Renal cortex interstitium (tissue), 11 donors: ENCODE data around the gene CRYBG2. TPM values are rescaled to one million over a fixed set of nuclear protein-coding genes. Genes with fewer than 3 reads are reported as not detected.
"Not testable (repeated sequence)": the region's sequence is repeated elsewhere in the genome, so short reads cannot be mapped to it uniquely, and the experiment has no call there.

ENCODE experiments used
- DNase-seq, 11 donors: peaks; one replicate each; pipeline ENCODE4 v3.0.0-alpha.2; 2013; ENCODE audit warnings: low read depth in 9 of 11, low spot score in 4 of 11; ENCODE audit errors: extremely low read depth in 1 of 11
- polyA plus RNA-seq, 3 donors: library from polyadenylated mRNA; unstranded; fragments of 120-200 nt; gene quantifications; one replicate each; pipeline ENCODE4 v1.2.1, GENCODE V29; 2013; ENCODE audit not compliant: insufficient read length in 3 of 3

Gene CRYBG2
- polyA plus RNA-seq, 3 donors, result 0.87 to 1.4 (median 1.1) TPM

DNA sequence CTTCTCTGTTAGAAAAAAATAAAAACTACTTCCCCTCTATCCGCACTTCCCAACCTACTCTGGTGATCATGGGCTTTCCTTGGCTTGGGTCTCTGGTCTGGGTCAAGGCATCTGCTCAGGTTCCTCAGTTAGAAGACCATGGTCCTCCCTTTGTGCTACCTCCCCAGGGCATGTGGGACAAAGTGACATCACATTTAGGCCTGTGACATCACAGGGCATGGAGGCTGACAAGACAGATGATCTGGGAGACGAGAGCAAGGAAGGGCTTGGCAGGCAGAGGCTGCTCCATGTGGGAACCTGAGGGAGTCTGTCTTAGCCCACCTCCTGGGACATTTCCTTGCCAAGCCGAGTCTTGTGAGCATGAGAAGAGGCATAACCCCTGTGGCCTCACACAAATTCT lies 18.7 kb upstream of the CRYBG2 start, which contains the start of gene ZNF683:
ZNF683 (minus strand) TSS at position 140 of the 400 bp plus-strand sequence. CDS start 4,179 bp downstream, outside the sequence.
- DNase-seq, result not testable (repeated sequence)

DNA sequence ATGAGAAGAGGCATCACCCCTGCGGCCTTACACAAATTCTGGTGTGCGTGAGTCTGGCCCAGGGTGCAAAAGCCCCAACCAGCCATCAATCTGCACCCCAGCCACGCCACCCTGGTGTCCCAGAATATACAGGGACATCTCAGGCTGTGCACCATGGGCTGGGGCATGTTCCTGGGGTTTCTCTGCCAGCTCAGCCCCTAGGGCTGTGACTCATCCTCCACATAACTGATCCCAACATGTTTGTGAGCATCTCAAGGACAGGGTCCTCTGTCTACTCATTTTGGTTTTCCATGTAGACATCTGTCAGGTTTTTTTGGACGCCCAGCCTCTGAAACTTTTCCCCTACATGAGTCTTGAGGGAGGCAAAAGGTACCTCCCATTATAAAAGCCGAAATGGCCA lies 18.1 kb upstream of the CRYBG2 start:
- no peak for DNase-seq

DNA sequence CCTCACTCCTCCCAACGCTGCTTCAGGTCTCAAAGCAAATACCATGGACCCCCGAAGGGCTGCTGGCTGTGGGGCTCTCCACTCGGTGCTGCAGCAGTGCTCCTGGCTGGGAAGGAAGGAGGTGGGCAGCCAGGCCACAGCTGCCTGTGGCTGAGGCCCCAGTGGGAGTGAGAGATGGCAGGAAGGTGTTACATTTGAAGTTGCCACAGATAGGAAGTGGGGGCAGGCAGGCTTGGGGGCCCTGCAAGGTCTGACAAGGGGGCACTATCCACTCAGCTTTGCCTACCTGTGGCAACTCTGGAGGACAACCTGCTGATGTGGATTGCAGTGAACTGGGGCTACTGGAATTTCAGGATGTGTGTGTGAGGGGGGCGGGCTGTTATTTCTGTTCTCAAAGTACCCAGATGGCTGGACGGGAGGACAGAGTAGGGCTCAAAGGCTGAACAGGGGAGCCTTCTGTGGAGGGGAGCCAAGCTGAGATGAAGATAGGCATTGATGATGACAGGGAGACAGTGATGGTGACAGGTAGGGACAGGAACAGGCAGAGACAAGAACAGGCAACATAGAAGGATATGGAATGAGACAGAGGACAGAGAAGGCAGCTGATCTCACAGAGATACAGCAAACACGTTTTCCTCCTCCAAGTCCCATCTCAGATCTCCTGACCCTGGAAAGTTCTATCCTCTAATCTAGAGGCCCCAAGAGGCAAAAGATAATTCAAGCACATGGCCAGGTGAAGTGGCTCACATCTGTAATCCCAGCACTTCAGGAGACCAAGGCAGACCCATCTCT lies 16.9 kb upstream of the CRYBG2 start:
- no peak for DNase-seq

DNA sequence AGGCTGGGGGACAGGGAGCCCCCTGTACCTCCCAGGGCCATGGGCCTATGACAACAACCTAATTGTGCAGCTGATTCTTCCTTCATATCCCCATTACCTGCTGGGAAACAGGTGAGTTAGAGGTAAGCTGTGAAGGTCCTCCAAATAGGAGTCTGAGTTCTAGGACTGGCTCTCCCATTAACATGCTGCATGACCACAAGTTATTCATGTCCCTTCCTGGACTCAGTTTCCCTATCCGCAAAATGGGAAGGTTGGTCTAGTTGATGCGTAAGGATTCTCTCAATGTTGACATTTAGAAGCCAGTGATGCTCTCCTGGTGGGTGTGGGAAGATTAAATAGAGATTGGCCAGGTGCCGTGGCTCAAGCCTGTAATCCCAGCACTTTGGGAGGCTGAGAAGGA lies 14.6 kb upstream of the CRYBG2 start:
- DNase-seq, result no peak

DNA sequence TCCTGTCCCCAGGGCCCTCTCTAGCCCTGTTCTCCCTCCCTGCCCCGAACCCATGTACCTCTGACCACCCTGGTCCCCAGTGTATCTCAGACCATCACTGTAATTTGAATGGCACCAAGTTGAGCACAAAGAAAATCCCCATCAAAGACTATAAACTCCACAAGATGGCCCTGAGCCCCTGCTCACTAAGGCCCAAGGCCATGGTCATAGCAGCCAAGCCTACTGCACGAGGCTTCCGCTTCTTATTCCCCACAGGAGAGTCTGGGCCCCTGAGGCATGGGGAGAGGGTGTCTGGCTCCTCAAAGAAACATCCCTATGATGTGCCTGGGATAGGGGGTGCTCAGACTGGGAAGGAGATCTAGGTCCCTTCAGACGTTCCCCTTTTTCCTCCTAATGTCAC lies 14.1 kb upstream of the CRYBG2 start:
- no peak for DNase-seq

DNA sequence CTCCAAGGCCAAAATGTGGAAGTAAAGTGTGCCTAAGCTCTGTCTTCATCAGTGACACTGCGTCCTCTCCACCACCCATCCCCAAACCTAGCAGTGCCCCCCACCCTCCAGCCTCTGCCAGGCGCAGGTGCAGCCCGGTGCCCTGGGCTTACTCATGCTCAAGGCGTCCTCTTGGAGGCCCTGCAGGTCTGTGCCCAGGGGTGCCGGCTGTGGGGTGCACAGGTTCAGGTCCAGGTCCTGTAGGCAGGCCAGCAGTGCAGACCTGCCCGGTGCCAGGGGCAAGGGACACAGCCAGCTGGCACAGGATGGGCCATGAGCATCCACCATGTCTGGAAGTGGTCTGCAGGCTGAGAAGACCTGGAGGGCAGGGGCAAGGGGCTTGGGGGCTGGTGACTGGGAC lies 13.5 kb upstream of the CRYBG2 start:
- DNase-seq, result no peak

DNA sequence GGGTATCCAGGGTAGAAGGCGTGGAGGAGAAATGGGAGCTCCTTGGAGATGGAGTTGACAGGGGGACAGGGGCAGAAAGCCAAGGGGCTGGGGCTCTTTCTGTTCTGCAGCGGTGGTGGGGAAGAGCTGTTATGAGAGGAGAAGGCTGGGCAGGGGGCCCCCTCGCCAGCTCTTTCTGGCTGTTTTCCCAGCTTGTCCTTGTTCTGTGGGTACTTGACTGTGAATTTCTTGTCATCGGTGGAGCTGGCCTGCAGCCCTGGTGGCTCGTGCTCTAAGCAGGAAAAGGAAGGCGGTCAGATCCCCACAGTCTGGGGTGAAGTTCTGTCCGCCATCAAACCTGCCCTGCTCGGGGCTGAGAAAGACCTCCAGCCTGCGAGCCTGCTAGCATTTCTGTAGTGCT lies 11.0 kb upstream of the CRYBG2 start:
- no peak for DNase-seq

DNA sequence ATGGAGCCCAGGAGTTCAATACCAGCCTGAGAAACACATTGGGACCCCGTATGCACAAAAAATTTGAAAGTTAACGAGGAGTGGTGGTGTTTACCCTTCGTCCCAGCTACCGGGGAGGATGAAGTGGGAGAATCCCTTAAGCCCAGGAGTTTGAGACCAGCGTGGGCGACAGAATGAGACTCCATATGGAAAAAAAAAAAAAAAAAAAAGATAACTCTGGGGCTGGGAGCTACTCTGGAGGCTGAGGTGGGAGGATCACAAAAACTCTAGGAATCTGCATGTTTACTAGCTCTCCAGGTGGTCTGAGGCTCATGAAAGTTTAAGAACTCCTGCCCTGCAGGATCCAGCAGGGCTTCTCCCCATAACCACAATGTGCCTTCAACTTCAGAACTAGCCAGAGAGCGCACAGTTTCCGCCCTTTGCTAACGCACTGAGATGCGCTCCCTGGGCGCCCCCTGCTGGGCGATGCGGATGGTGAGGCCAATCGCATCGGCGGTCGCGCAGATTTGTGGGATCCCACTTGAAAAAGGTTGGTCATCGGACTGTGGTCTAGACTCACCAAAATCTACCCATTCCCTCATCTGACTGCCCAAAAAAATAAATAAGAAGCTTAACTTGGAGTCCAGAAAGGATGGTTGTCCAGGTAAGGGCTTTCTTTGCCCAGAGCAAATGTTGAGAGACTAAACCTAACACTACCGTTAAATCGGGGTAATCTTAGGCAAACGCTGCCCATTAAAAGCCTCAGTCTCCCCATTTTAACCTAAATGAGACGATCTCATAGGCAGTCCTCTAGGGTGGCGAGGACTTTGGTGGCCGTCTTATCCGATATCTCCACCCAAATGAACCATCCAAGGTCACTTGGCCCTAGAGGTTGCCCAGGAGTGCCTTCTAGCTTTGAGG lies 9.9 kb upstream of the CRYBG2 start:
- DNase-seq, result peak; percentile 31 to 71 (median 57)

DNA sequence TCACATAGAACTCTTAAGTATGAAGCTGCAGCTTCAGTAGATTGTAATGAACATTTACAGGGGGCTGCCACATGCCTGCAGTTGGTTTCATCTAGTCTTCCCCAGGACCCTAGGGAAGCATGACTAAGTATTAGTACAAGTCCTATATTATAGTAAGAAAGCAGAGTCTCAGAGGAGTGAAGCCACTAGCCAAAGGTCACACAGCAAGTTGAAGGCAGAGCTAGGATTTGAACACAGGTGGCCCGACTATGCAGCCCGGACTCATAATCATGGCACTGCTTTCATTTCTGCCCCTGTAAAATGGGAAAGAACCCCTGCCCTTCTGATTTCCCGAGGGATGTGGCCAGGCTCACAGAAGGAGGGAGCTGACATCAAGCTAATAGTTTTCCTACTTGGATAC lies 8.4 kb upstream of the CRYBG2 start:
- DNase-seq, result no peak

DNA sequence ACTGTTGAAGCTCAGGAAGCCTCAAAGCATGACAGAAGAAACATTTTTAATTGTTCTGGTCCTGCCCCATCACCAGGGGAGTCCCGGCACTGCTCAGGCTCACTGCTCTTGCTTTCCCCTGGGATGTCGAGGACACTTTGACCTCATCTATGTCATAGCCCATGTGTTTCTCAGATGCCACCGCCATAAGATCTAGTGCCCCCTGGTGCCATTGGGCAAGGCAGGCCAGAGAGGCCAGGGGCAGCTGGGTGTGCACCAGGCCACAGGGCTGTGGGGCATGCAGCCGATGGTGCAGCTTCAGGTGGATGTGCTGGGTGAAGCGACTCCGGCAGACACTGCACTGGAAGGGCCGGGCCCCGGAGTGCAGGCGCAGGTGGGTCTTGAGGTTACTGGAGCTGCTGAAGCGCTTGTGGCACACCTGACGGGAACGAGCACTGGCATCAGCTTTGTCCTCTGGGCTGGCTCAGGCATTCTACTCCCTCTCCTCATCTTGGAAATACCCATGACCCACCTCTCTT lies 7.7 kb upstream of the CRYBG2 start:
- DNase-seq, result no peak

DNA sequence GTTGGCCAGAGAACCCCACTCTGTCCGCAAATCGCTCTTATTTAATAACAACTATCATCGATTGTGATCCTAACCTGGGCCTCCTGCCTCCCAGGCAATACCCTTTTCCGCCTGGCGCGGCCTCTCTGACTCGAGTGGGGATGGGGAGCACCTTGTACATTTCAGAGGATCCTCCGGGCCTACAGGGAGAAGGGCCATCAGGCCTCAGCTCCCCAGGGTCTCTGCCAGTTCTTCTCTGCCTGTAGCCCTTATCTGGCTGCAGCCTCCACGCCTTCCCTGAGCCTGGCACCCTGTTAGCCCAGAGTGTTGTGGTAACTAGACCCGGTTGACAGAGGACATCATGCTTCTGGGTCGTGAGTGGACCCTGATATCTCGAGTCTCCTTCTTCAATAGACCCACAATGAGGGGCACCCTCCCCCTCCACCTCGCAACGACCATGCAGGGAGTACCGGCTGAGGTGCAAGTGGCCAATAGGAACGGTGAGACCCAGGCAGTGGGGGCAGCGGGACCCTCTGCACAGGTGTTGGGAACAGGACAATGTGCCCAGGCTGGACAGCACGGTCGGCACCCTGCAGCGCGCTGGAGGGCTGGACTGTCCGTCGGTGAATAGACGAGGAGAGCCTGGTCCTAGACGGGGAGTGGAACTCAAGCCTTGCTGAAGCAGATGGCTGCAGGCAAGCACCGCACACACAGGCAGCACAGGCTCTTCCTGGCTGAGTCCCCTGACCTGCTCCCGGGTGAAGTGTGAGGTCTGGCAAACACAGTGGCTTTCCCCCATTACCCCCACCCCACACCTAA lies 7.1 kb upstream of the CRYBG2 start:
- DNase-seq, result no peak

DNA sequence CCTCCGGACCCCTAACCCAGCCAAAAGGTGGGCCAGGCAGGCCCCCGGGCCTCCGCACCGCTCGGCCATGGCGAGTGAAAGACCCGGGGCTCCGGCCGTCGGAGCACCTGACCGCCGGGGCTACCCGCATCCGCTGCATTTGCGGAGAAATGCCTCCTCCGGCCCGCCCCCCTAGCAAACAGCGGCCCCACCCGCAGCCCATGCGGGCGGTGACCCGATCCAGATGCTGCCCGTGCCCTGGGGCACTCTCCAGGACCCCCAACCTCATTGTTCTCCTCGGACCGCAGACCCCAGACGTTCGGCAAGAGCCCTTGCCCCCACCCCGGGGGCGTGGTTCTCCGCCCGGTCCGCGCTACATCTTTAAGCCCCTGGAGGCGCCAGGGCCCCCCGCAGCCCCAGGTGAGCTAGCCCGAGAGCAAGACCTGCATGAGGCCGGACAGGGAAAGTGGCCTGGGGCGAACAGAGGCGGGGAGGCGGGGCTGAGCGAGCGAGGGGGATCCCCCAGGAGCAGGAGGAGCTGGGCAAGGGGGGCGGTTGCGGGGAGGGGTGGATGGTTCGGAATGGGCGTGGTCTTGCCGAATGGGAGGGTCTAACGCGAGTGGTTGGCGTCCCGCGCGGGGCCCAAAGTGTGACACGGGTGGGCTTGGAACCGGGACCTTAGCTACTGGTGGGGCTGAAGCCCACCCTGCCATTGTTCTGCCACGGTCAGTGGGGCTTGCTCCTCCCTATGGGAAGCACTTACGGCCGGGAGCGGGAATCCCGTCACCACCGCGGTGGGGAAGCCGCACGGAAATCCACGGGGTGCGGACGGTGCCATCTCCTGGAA lies 6.3 kb upstream of the CRYBG2 start:
- no peak for DNase-seq

DNA sequence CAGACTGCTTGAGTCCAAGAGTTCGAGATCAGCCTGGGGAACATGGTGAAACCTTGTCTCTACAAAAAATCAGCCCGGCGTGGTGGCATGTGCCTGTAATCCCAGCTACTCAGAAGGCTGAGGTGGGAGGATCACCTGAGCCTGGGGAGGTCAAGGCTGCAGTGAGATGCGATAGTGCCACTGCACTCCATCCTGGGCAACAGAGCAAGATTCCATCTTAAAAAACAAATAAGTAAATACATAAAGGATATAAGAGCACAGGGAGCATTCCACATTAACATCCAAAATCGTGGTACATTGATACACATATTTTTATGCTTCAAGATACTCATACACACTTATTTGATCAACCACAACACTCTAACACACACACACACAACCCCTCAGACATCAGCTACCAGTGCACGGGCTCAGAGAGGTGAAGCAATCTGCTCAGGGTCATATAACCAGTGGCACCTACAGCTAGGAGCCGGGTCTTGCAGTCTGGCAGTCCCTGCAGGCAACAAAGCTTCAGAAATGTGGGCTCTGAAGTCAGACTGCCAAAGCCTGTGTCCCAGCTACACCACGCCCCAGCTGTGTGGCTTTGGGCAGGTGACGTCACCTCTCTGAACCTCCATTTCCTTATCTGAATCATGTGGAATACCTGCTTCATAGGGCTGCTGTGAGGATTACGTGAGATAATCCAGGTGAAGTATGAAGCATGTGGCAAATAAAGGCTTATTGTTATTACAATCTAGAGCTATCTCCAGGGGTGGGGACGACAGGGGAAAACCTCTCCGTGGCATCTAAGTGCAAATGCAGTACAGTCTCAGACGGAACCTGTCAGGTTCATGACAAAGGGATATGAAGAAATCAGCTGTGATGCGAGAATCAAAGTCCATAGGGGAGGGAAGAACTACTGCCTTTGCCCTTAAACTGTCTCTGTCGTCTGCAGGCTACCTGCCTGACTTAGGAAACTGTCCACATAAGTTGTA lies 4.8 kb upstream of the CRYBG2 start:
- DNase-seq, result no peak

DNA sequence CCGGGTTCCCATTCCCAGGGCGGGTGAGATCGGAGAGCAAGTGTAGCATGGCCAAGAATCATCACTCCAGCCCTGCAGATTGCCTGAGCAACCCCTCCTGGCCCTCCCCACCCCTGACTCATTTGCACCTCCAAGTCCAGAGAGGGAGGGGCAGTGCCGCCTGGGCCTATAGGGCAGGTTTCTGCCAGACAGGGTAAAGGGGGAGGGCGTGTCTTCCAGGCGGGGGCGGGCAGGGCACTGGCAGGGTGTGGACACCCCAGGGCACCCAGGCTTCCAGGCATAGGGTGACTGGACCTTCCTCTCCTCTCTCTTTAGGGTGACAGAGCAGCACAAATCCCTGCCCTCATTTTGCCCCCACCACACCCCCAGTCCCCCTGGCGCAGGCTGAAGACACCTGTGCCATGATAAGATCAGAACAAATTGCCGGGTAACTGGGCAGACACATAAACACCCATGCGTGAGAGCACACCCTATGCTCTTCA lies 3.2 kb upstream of the CRYBG2 start:
- DNase-seq, result no peak

DNA sequence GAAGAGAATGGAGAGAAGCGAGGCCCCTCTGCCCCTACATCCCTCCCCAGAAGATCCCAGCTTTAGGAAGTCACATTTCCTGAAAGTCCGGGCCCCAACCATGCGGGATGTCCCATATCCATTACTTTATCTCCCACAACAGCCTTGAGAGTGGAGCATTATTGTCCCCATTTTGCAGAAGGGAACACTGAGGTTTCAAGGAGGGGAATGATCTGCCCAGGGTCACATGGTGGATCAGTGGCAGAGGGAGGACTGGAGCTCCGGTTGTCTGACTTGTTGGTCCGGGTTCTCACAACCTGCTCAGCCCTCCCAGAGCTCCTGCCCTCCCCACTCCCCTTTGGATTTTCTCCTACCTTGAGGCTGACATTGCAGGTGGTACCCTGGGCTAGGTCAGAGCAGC lies 2.2 kb upstream of the CRYBG2 start:
- DNase-seq, result no peak

DNA sequence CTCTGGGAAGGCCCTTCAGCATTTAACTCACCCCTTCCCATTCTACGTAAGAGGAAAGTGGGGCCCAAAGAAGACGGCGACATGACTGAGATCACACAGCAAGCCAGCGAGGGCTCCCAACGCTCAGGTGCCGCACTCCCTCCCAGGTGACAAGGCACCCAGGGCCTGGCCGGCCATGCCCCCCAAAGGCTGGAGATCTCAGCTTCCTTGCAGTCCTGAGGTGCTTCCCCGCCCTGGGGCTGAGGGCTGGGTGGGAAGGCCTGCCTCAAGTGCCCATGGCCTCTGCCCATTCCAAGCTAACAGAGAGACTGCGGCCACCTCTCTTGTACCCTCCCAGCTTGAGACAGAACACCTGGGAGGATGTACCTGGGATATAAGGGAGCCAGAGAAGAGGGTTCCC lies 1.0 kb upstream of the CRYBG2 start:
- DNase-seq, result no peak

DNA sequence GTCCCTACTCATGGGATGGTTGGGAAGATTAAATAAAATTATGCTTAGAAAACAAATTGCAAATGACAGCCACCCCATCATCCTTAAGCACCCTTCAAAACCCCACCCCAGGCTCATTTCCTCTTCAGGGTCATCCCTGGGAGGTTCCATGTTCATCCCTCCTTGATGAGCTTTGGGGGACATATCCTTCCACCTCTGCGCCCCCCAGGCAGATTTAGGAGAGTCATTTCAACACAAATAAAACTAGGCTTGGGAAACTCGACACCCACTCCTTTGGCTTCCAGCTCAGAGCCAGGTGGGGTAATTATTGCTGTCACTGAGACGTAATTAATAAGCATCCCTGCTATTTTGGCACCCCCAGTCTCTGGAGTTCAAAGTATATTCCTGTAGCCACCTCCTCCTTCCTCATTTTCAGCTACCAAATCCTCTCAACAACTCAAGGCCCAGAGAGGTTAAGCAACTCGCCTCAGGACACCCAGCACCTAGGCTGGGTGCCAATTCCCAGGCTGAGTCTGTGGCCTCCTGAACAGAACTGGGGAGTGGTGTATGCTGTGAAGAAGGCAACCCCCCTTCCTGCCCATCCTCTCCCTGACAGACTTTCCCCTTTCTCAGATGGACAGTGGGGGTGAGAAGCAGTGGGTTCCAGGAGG lies 595 bp downstream of the CRYBG2 start:
- no peak for DNase-seq
